ENCODE measurements around the gene SERHL2.
"Not testable (repeated sequence)": the region's sequence is repeated elsewhere in the genome, so short reads cannot be mapped to it uniquely, and the experiment has no call there.

The SERHL2 gene

DNA sequence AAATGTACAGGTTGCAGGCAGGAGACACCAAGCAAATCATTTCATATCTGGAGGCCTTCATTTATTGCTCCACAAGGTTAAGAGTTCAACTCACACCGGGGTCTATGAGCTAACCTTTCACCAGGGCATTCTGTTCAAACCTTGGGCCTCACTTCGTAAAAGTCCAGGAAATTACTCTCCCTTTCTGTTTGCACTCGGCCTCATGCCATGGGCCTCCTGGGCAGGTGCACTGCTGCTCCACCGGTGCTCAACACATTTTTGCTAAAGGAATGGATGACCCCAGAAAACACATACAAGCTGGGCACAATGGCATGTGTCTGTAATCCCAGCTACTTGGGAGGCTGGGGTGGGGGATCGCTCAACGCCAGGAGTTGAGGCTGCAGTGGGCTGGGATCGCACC, 17.6 kb upstream of the SERHL2 start:
- DNase-seq, result no peak

- not testable (repeated sequence) for DNase-seq
Observed at GRCh38 chr22:42536634-42537033, 17.1 kb upstream of the SERHL2 start.

GRCh38 chr22:42537199-42537831, 16.4 kb upstream of the SERHL2 start:
- DNase-seq, result not testable (repeated sequence)

DNA sequence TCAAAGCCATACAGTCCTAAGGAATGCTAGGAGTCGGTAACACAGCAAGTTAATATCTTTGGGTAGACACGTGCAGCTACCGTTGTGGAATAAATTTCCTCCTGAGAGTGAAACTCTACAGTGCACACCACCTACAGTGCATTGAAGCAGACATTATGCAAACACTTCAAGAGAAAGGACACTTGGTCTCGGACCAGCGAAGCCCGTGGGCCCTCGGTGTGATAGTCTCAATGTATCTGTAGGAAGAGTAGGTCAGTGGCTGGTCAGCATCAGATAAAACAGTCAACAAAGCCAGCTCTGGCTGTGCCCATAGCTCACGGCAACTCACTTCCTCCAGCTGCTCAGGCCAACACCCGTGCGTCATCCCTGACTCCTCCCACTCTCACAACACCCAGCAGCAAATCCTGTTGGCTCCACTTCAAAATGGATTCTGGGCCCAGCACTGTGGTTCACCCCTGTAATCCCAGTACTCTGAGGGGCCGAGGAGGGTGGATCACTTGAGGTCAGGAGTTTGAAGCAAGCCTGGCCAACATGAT, 14.5 kb upstream of the SERHL2 start:
- DNase-seq, result not testable (repeated sequence)

GRCh38 chr22:42544686-42545085, 9.1 kb upstream of the SERHL2 start:
- DNase-seq, result no peak

DNA sequence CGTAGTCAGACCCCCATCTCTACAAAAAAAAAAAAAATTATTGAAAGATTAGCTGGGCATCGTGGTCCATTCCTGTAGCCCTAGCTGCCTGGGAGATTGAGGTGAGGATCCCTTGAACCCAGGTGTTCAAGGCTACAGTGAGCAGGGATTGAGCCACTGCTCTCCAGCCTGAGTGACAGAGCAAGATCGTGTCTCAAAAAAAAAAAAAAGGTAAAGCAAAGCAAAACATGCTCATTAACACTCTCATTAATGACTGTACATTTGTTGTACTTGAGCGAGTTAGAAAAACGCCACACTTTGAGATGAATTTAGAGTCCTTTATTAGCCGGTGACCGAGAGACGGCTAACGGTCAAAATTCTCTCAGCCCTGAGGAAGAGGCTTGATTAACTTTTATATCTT, 6.2 kb upstream of the SERHL2 start:
- DNase-seq, result no peak

- not testable (repeated sequence) for DNase-seq
Observed at GRCh38 chr22:42548126-42548525, 5.6 kb upstream of the SERHL2 start.

DNA sequence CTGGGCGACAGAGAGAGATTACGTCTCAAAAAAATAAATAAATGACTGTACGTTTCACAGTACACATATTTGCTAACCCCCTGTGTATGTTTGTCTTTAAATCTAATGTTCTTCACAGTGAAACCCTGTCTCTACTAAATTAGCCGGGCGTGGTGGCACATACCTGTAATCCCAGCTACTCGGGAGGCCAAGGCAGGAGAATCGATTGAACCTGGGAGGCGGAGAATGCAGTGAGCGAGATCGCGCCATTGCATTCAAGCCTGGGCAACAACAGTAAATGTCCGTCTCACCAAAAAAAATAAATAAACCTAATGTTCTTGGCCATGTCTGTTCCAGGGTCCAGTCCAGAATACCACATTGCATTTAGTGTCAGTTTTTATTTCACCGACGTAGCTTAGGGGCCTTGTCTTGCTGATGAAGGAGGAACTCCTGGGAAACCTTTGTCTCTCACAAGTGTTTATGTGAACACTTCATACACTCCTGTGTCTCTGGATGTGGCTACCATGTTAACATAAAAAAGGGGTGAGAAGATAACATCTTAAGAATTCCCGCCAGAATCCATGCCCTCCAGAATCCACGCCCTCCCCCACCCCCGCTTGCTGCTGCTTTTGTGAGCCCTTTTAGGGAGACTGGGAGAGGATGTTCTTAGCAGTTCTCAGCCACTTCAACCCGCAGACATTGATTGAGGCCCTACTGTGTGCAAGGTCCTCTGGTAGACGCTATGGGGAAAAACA, 5.0 kb upstream of the SERHL2 start:
- DNase-seq, result no peak

GRCh38 chr22:42549331-42550060, 4.3 kb upstream of the SERHL2 start:
- no peak for DNase-seq

DNA sequence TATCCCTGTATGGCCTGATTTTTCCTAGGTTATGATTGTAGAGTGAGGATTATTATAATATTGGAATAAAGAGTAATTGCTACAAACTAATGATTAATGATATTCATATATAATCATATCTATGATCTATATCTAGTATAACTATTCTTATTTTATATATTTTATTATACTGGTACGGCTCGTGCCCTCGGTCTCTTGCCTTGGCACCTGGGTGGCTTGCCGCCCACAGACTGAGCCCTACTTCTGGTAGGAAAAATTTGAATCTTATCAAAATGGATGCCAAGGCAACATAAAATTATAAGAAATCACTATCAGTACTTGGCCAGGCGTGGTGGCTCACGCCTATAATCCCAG, 1.5 kb upstream of the SERHL2 start:
- not testable (repeated sequence) for DNase-seq

DNA sequence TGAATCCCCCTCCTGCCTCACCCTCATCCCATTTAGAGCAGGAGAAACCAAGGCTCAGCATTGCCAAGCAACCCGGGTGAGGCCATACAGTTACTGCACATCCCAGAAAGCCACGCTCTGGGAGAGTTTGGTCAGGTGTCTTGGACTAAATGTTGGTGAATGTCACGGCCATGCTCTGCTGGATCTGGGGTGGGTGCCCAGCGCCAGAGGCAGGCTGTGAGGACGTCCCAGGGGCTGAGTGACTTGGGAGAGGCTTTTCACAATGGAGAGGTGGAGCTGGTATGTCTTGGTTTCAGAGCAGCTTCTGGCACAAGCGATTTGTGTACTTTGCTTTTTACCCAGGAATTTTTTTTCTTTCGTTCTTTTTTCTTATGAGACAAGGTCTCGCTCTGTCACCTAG, 6.6 kb downstream of the SERHL2 start:
- no peak for DNase-seq

GRCh38 chr22:42560781-42561180, 7.0 kb downstream of the SERHL2 start:
- peak in 2 of 6 experiments; percentile 3 to 8 for DNase-seq

DNA sequence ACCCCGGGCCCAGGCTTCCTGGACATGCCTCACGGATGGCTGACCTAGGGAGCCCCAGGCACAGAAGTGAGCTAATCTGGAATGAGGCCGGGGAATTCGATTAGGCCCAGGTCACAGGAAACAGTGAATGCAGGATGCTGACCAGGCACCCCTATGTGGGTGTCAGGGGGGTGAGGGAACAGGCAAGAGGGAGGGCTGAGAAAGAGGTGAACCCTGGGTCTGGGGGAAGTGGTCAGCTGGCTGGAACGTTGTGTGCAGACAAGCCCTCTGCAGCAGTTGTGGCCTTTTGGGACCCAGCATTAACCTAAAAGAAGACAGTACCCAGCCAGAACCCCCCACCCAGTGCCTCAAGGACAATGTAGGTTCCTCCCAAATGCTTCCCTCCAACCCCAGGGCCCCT, 8.1 kb downstream of the SERHL2 start:
- no peak for DNase-seq

GRCh38 chr22:42562279-42562678, 8.5 kb downstream of the SERHL2 start:
- DNase-seq, result no peak

DNA sequence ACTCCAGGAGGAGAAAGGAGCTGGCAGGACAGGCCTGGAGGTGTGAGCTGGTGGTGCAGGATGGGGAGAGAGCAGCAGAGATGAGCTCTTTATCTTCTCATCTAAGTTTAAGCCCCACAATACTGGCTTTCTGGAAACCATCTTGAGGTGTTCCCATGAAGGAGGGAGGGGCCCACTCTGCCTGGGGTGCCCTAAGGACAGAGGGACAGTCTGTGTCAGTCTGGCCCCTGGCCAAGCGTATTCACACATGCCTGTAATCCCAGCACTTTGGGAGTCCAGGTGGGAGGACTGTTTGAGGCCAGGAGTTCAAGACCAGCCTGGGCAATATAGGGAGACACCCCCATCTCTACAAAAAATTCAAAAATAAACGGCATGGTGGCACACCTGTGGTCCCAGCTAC, 8.9 kb downstream of the SERHL2 start:
- no peak for DNase-seq

GRCh38 chr22:42563943-42564342, 10.2 kb downstream of the SERHL2 start:
- DNase-seq, result not testable (repeated sequence)

DNA sequence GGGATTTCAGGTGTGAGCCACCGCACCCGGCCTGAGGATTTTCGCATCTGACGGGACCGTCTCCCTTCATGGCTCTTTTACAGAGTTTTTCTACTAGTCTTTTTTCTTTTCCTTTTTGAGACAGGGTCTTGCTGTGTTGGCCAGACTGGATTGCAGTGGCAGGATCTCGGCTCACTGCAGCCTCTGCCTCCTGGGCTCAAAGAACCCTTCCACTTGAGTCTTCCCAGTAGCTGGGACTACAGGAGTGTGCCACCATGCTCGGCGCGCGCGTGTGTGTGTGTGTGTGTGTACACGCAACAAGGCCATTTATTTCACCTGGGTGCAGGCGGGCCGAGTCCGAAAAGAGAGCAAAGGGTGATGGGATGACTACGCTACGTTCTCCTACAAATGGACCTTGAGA, 10.9 kb downstream of the SERHL2 start:
- DNase-seq, result no peak

GRCh38 chr22:42565956-42566355, 12.2 kb downstream of the SERHL2 start:
- no peak for DNase-seq

DNA sequence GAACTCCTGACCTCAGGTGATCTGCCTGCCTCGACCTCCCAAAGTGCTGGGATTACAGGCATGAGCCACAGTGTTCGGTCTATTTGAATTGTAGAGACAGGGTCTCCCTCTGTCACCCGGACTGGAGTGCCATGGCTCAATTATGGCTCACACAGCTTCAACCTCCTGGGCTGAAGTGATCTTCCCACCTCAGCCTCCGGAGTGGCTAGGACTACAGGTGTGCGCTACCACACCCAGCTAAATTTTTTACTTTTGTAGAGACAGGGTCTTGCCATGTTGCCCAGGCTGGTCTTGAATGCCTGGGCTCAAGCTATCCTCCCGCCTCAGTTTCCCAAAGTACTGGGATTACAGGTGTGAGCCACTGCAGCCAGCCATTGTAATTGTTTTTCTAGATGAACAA, 14.2 kb downstream of the SERHL2 start:
- not testable (repeated sequence) for DNase-seq

DNA sequence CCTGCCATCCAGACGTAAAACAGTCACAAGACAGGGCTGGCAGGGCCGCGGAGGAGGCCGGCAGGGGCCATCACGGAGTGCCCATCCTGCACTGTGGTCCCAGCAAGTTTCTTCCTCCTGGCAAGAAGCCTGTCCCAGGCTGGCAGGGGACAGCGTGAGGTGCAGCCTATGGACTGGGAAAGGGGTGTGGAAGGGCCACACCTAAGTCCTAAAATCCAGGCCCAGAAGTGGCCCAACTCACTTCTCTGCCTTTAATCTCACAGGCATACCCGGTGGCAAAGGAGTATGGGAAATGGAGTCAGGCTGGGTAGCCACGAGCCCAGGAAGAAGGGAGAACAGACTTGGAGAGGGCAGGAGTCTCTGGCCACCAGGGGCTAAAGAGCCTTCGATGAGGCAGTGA, 16.8 kb downstream of the SERHL2 start:
- DNase-seq, result not testable (repeated sequence)

DNA sequence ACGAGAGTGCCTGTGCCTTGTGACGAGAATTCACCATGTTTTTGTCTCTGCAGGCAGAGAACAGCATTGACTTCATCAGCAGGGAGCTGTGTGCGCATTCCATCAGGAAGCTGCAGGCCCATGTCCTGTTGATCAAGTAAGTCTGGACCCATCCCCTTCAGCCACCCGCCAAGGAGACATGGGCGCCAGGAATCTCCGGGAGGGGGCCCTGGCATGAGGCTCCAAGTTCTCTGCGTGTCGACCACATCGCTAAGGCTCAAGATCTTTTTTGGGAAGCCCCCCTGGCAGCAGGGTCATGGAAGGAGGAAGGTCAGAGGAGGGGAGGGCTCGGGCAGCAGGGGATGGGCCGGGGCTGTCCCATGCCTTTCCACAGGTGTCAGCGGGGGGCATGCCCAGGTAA, 17.3 kb downstream of the SERHL2 start:
- DNase-seq, result not testable (repeated sequence)

DNA sequence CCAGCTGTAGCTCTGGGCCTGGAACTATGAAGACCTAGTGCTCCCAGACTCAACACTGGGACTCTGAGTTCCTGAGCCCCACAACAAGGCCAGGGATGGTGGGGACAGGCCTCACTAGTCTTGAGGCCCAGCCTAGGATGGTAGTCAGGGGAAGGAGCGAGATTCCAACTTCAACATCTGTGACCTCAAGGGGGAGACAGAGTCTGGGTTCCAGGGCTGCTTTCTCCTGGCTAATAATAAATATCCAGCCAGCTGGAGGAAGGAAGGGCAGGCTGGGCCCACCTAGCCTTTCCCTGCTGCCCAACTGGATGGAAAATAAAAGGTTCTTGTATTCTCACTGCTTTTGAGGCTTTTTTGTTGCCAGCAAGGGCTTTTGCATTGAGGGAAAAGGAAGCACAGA, 20.3 kb downstream of the SERHL2 start:
- not testable (repeated sequence) for DNase-seq

GRCh38 chr22:42574468-42574867, 20.7 kb downstream of the SERHL2 start:
- DNase-seq, result not testable (repeated sequence)
